Neural cell (in vitro differentiated cells): Measurements from ENCODE around the gene CXCL3. TPM values are rescaled to one million over a fixed set of nuclear protein-coding genes. Genes with fewer than 3 reads are reported as not detected.
A peak's percentile ranks its signal among the peaks of the same experiment; 100 is the strongest.

ENCODE experiments used
- H2AFZ ChIP-seq: fragments of 200-600, 300-800 bp; sonication (generic), shearing (Covaris generic); 2 replicates; pipeline ENCODE4 v1.6.0; 2014; ENCODE audit warnings: low read depth, mild to moderate bottlenecking, antibody characterized with exemption, low read length, moderate library complexity
- H3F3A ChIP-seq: fragments of 200-600 bp; shearing (Covaris generic); 2 replicates; pipeline ENCODE4 v1.6.1; 2016; ENCODE audit warnings: mild to moderate bottlenecking, moderate library complexity, mixed read lengths, antibody characterized with exemption, low read length; ENCODE audit not compliant: insufficient read depth, poor library complexity, severe bottlenecking
- H3K27ac ChIP-seq: fragments of 200-600, 300-800 bp; sonication (generic), shearing (Covaris generic); 2 replicates; pipeline ENCODE4 v1.5.1; 2014; ENCODE audit warnings: mild to moderate bottlenecking, low read length, moderate library complexity
- H3K27me3 ChIP-seq: fragments of 300-800, 200-600 bp; sonication (generic), shearing (Covaris generic); 2 replicates; pipeline ENCODE4 v1.6.0; 2014; ENCODE audit warnings: mild to moderate bottlenecking, low read depth, low read length, moderate library complexity; ENCODE audit not compliant: insufficient read depth
- H3K36me3 ChIP-seq: fragments of 300-800, 200-600 bp; sonication (generic), shearing (Covaris generic); 2 replicates; pipeline ENCODE4 v1.5.1; 2014; ENCODE audit warnings: mild to moderate bottlenecking, antibody characterized with exemption, low read length, moderate library complexity; ENCODE audit not compliant: insufficient read depth
- H3K4me2 ChIP-seq: fragments of 300-800, 200-600 bp; sonication (generic), shearing (Covaris generic); 2 replicates; pipeline ENCODE4 v1.6.0; 2014; ENCODE audit warnings: mild to moderate bottlenecking, low read length
- H3K4me3 ChIP-seq: fragments of 300-800, 200-600 bp; sonication (generic), shearing (Covaris generic); 2 replicates; pipeline ENCODE4 v1.5.1; 2014; ENCODE audit warnings: mild to moderate bottlenecking, low read length, moderate library complexity
- H3K79me2 ChIP-seq: fragments of 200-600 bp; shearing (Covaris generic); replicated peaks from 2 replicates; pipeline ENCODE4 v1.6.0; 2014; ENCODE audit warnings: mild to moderate bottlenecking, low read length, moderate library complexity; ENCODE audit not compliant: insufficient read depth
- H3K9ac ChIP-seq: fragments of 300-800, 200-600 bp; sonication (generic), shearing (Covaris generic); 2 replicates; pipeline ENCODE4 v1.6.1; 2016; ENCODE audit warnings: mild to moderate bottlenecking, low read length, mixed read lengths
- H3K9me2 ChIP-seq: fragments of 200-600 bp; shearing (Covaris generic); 2 replicates; pipeline ENCODE4 v1.6.1; 2016; ENCODE audit warnings: mild to moderate bottlenecking, low read length, mixed read lengths; ENCODE audit not compliant: insufficient read depth
- H3K9me3 ChIP-seq: fragments of 200-600, 300-800 bp; sonication (generic), shearing (Covaris generic); 2 replicates; pipeline ENCODE4 v1.6.1; 2016; ENCODE audit warnings: mild to moderate bottlenecking, mixed run types, low read length, moderate library complexity, mixed read lengths
- H4K20me1 ChIP-seq: fragments of 200-600 bp; shearing (Covaris generic); 2 replicates; pipeline ENCODE4 v1.6.1; 2016; ENCODE audit warnings: mild to moderate bottlenecking, mixed run types; ENCODE audit not compliant: insufficient read depth
- EP300 ChIP-seq: fragments of 450-650 bp; conservative IDR thresholded peaks from 2 replicates; pipeline ENCODE4 v1.6.1; 2014; ENCODE audit warnings: antibody characterized with exemption, mild to moderate bottlenecking, moderate library complexity; ENCODE audit not compliant: poor library complexity, severe bottlenecking
- EZH2 ChIP-seq: fragments of 200-600, 300-800 bp; shearing (Covaris generic), sonication (generic); IDR thresholded peaks from 2 replicates; pipeline ENCODE4 v1.6.1; 2014; ENCODE audit warnings: antibody characterized with exemption, low read length, borderline replicate concordance, mild to moderate bottlenecking; ENCODE audit not compliant: insufficient read depth, poor library complexity, severe bottlenecking
- MXI1 ChIP-seq: fragments of 450-650 bp; conservative IDR thresholded peaks from 2 replicates; pipeline ENCODE4 v1.6.1; 2014; ENCODE audit warnings: antibody characterized with exemption, mild to moderate bottlenecking; ENCODE audit not compliant: poor library complexity, severe bottlenecking
- POLR2AphosphoS5 ChIP-seq: IDR thresholded peaks from 2 replicates; pipeline ENCODE4 v1.6.1; 2012
- RAD21 ChIP-seq: fragments of 450-650 bp; conservative IDR thresholded peaks from 2 replicates; pipeline ENCODE4 v1.6.1; 2014; ENCODE audit warnings: antibody characterized with exemption, mild to moderate bottlenecking, moderate library complexity
- SMC3 ChIP-seq: fragments of 450-650 bp; conservative IDR thresholded peaks from 2 replicates; pipeline ENCODE4 v1.6.1; 2014; ENCODE audit warnings: antibody characterized with exemption, mild to moderate bottlenecking, moderate library complexity; ENCODE audit not compliant: poor library complexity
- TAF1 ChIP-seq: IDR thresholded peaks from 2 replicates; pipeline ENCODE4 v1.6.1; 2012; ENCODE audit warnings: low read depth
- polyA plus RNA-seq: library from polyadenylated mRNA; depleted of rRNA; stranded (reverse); fragments of >200 nt; gene quantifications from 2 replicates; pipeline ENCODE4 v1.2.3, GENCODE V29; 2014
- TF ChIP-seq, protein P1 (sequence below): fragments of 450-650 bp; IDR thresholded peaks from 2 replicates; pipeline ENCODE4 v1.5.1; 2014; ENCODE audit warnings: antibody characterized with exemption, mild to moderate bottlenecking, moderate library complexity; ENCODE audit not compliant: poor library complexity, severe bottlenecking
- TF ChIP-seq, protein P2 (sequence below): IDR thresholded peaks from 2 replicates; pipeline ENCODE4 v1.6.1; 2012; ENCODE audit warnings: borderline replicate concordance

The CXCL3 gene
- polyA plus RNA-seq, 1 donor from 2014 or later: not detected

- H3K9me2 ChIP-seq: no peaks in the 10 kb centered on the region
- no peak overlapping the region for H2AFZ ChIP-seq
- H3K9me3 ChIP-seq: no peaks in the 10 kb centered on the region
- no peak overlapping the region for H3K4me3 ChIP-seq
- no peaks in the 10 kb centered on the region for H3K36me3 ChIP-seq
- H3K27me3 ChIP-seq: peaks cover 22% of the 10 kb centered on the region
- H3K4me2 ChIP-seq: no peak overlapping the region
- H3K79me2 ChIP-seq: no peaks in the 10 kb centered on the region
- no peak overlapping the region for H3K27ac ChIP-seq
- no peaks in the 10 kb centered on the region for H3F3A ChIP-seq
- no peak overlapping the region for H3K9ac ChIP-seq
- H4K20me1 ChIP-seq: no peaks in the 10 kb centered on the region
- TF ChIP-seq POLR2AphosphoS5 (no peak), TAF1 (no peak), EZH2 (no peak), MXI1 (no peak), RAD21 (no peak), SMC3 (no peak), EP300 (no peak)
- TF ChIP-seq, protein P1, sequence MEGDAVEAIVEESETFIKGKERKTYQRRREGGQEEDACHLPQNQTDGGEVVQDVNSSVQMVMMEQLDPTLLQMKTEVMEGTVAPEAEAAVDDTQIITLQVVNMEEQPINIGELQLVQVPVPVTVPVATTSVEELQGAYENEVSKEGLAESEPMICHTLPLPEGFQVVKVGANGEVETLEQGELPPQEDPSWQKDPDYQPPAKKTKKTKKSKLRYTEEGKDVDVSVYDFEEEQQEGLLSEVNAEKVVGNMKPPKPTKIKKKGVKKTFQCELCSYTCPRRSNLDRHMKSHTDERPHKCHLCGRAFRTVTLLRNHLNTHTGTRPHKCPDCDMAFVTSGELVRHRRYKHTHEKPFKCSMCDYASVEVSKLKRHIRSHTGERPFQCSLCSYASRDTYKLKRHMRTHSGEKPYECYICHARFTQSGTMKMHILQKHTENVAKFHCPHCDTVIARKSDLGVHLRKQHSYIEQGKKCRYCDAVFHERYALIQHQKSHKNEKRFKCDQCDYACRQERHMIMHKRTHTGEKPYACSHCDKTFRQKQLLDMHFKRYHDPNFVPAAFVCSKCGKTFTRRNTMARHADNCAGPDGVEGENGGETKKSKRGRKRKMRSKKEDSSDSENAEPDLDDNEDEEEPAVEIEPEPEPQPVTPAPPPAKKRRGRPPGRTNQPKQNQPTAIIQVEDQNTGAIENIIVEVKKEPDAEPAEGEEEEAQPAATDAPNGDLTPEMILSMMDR: no peak
- TF ChIP-seq, protein P2, sequence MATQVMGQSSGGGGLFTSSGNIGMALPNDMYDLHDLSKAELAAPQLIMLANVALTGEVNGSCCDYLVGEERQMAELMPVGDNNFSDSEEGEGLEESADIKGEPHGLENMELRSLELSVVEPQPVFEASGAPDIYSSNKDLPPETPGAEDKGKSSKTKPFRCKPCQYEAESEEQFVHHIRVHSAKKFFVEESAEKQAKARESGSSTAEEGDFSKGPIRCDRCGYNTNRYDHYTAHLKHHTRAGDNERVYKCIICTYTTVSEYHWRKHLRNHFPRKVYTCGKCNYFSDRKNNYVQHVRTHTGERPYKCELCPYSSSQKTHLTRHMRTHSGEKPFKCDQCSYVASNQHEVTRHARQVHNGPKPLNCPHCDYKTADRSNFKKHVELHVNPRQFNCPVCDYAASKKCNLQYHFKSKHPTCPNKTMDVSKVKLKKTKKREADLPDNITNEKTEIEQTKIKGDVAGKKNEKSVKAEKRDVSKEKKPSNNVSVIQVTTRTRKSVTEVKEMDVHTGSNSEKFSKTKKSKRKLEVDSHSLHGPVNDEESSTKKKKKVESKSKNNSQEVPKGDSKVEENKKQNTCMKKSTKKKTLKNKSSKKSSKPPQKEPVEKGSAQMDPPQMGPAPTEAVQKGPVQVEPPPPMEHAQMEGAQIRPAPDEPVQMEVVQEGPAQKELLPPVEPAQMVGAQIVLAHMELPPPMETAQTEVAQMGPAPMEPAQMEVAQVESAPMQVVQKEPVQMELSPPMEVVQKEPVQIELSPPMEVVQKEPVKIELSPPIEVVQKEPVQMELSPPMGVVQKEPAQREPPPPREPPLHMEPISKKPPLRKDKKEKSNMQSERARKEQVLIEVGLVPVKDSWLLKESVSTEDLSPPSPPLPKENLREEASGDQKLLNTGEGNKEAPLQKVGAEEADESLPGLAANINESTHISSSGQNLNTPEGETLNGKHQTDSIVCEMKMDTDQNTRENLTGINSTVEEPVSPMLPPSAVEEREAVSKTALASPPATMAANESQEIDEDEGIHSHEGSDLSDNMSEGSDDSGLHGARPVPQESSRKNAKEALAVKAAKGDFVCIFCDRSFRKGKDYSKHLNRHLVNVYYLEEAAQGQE: no peak
These were observed 38.2 kb downstream of the CXCL3 start for GRCh38 chr4:74000301-74000700.

- Histone ChIP-seq H3F3A (no peaks in the 10 kb centered on the region), H3K79me2 (no peaks in the 10 kb centered on the region), H3K36me3 (no peaks in the 10 kb centered on the region), H3K9ac (no peak within 1 kb of the TSS), H3K9me3 (no peaks in the 10 kb centered on the region), H3K27ac (no peak within 1 kb of the TSS), H3K4me3 (peak within 1 kb of the TSS; percentile 56), H3K4me2 (no peak within 1 kb of the TSS), H4K20me1 (no peaks in the 10 kb centered on the region), H2AFZ (no peak within 1 kb of the TSS), H3K27me3 (peaks cover 22% of the 10 kb centered on the region), H3K9me2 (no peaks in the 10 kb centered on the region)
- TF ChIP-seq, protein P1: no peak
- no peak for TF ChIP-seq POLR2AphosphoS5
- TF ChIP-seq RAD21: no peak
These were observed 40.2 kb downstream of the CXCL3 start, which contains the start of gene CXCL5 for GRCh38 chr4:73998040-73999011. Gene CXCL5, minus strand, starts transcription at chr4:73998677. Its CDS starts 96 bp downstream, at chr4:73998581.
